Astrocyte (in vitro differentiated cells and primary cell): ENCODE measurements around the gene YAF2.

Source experiments
- EZH2 ChIP-seq: IDR thresholded peaks from 2 replicates; pipeline ENCODE4 v1.6.1; 2012; ENCODE audit warnings: mild to moderate bottlenecking, low read length, inconsistent platforms; ENCODE audit not compliant: insufficient read depth
- TF ChIP-seq, protein P1 (sequence below): IDR thresholded peaks from 2 replicates; pipeline ENCODE4 v1.5.1; 2011; ENCODE audit warnings: low read depth, mild to moderate bottlenecking, inconsistent platforms, low read length, moderate library complexity; ENCODE audit not compliant: insufficient read depth

DNA sequence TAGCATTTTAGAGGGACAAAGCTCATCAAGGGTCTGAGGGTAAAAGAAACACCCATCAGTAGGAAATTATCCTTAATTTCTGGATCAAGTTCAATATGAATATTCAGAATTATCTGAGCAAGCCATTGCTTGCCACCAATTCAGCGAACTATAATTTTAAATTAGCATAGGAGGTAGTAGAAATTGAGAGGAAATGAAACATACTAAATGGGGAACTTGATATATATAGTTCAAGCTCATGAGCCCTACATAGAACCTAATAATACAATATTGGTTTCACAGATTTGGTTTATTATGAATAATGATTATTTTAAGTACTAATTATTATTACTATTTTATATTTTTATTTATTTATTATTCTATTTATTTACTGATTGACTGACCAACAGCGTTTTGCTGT lies 51.3 kb downstream of the YAF2 start:
- TF ChIP-seq, protein P1, sequence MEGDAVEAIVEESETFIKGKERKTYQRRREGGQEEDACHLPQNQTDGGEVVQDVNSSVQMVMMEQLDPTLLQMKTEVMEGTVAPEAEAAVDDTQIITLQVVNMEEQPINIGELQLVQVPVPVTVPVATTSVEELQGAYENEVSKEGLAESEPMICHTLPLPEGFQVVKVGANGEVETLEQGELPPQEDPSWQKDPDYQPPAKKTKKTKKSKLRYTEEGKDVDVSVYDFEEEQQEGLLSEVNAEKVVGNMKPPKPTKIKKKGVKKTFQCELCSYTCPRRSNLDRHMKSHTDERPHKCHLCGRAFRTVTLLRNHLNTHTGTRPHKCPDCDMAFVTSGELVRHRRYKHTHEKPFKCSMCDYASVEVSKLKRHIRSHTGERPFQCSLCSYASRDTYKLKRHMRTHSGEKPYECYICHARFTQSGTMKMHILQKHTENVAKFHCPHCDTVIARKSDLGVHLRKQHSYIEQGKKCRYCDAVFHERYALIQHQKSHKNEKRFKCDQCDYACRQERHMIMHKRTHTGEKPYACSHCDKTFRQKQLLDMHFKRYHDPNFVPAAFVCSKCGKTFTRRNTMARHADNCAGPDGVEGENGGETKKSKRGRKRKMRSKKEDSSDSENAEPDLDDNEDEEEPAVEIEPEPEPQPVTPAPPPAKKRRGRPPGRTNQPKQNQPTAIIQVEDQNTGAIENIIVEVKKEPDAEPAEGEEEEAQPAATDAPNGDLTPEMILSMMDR: no peak
- no peak for TF ChIP-seq EZH2
